ENCODE results near the gene SAMD11. TPM values are rescaled to one million over a fixed set of nuclear protein-coding genes. Genes with fewer than 3 reads are reported as not detected.
A peak's percentile ranks its signal among the peaks of the same experiment; 100 is the strongest.

Gene SAMD11
- total and polyA plus RNA-seq, 8 donors: 7.1 to 61.5 (median 28.0) TPM

DNA sequence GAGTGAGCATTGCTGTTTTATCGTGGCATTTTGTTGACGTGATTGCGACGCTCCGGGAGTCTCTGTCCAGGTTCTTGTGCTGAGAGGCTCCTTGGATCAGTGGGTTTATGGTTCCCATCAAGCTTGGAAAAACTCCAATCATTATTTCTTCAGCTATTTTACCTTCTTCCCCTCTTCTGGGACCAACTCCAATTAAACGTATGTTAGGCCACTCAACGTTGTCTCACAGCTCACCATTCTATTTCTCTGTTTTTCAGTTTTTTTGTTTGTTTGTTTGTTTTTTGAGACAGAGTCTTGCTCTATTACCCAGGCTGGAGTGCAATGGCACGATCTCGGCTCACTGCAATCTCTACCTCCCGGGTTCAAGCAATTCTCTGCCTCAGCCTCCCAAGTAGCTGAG lies 68.2 kb downstream of the SAMD11 start:
- TF ChIP-seq, protein P1, sequence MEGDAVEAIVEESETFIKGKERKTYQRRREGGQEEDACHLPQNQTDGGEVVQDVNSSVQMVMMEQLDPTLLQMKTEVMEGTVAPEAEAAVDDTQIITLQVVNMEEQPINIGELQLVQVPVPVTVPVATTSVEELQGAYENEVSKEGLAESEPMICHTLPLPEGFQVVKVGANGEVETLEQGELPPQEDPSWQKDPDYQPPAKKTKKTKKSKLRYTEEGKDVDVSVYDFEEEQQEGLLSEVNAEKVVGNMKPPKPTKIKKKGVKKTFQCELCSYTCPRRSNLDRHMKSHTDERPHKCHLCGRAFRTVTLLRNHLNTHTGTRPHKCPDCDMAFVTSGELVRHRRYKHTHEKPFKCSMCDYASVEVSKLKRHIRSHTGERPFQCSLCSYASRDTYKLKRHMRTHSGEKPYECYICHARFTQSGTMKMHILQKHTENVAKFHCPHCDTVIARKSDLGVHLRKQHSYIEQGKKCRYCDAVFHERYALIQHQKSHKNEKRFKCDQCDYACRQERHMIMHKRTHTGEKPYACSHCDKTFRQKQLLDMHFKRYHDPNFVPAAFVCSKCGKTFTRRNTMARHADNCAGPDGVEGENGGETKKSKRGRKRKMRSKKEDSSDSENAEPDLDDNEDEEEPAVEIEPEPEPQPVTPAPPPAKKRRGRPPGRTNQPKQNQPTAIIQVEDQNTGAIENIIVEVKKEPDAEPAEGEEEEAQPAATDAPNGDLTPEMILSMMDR (IDR thresholded peaks at IDR 0.05): no peak
- Histone ChIP-seq H3K27me3 (peaks cover 0 to 49% of the 10 kb centered on the region in 2 donors), H3K4me3 (no peak overlapping the region), H3K27ac (no peak overlapping the region), H3K9me3 (peaks cover 0 to 9% of the 10 kb centered on the region in 2 donors), H3K4me1 (no peaks in the 10 kb centered on the region), H3K36me3 (no peaks in the 10 kb centered on the region)
- ATAC-seq (no peak), DNase-seq (no peak)
- intact Hi-C loops (cut with DNase I): no loop called here

DNA sequence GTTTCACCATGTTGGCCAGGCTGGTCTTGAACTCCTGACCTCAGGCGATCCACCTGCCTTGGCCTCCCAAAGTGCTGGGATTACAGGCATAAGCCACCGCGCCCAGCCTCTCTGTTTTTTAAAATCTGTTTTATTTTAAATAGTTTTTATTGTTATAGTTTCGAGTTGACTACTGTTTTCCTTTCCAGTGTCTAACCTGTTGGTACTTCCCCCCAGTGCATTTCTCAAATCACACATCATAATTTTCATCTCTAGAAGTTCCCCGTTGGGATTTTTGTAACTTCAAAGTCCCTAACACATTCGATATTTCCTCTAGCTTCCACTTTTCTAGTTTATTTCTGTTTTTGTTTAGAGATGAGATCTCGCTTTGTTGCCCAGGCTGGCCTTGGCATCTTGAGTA lies 68.6 kb downstream of the SAMD11 start:
- peaks cover 0 to 53% of the 10 kb centered on the region in 2 donors for H3K27me3 ChIP-seq
- H3K9me3 ChIP-seq: peaks cover 0 to 9% of the 10 kb centered on the region in 2 donors
- intact Hi-C loops (cut with DNase I): no loop called here
- H3K4me1 ChIP-seq: no peaks in the 10 kb centered on the region
- DNase-seq (no peak), ATAC-seq (no peak)
- TF ChIP-seq, protein P1 (IDR thresholded peaks at IDR 0.05): no peak
- H3K4me3 ChIP-seq: no peak overlapping the region
- H3K36me3 ChIP-seq: no peaks in the 10 kb centered on the region
- H3K27ac ChIP-seq: no peak overlapping the region

DNA sequence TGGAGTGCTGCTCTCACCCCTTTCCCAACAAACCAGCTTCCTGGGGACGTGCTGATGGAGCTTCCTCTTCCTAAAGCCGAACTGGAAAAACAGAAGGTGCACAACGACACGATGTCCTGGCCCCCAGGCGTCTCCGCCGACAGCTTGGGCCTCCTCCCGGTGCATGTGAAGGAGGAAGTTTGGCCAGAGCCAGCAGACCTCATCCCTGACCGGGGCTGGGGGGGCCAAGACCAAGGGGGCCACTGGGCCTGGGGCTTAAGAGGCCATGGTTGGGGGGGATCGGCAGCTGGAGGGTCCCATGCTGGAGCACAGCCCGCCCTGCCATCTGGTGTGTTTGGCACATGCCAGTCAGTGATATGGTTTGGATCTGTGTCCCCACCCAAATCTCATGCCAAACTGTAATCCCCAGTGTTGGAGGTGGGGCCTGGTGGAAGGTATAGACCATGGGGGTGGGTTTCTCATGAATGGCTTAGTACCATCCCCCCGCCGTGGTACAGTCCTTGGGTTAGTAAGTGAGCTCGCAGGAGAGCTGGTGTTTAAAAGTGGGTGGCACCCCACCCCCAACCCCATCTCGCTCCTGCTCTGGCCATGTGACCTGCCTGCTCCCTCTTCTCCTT lies 69.8 kb downstream of the SAMD11 start:
- H3K36me3 ChIP-seq: no peaks in the 10 kb centered on the region
- DNase-seq (peak in 1 of 4 donors; percentile 54), ATAC-seq (no peak)
- intact Hi-C loops (cut with DNase I): no loop called here
- peaks cover 0 to 5% of the 10 kb centered on the region in 2 donors for H3K4me1 ChIP-seq
- peaks cover 0 to 9% of the 10 kb centered on the region in 2 donors for H3K9me3 ChIP-seq
- TF ChIP-seq, protein P1 (IDR thresholded peaks at IDR 0.05): no peak
- H3K4me3 ChIP-seq: no peak overlapping the region
- peaks cover 6 to 65% of the 10 kb centered on the region in 2 donors for H3K27me3 ChIP-seq
- H3K27ac ChIP-seq: no peak overlapping the region

Other genes with a start within 250 kb of the SAMD11 start
- gene OR4F16, start 237.3 kb upstream of the SAMD11 start, total RNA-seq: not detected
- under 1 TPM in 1 of 6 donors, not detected in 5; 0.18 TPM for gene OR4F16, start 237.3 kb upstream of the SAMD11 start, polyA plus RNA-seq (ENCODE audit: insufficient read length in 6 of 6)
- 10 to 100 TPM; 44.9 to 76.8 TPM for gene NOC2L, start 35.3 kb downstream of the SAMD11 start, total RNA-seq
- gene NOC2L, start 35.3 kb downstream of the SAMD11 start, polyA plus RNA-seq (ENCODE audit: insufficient read length in 6 of 6): 10 to 100 TPM; 49.3 to 63.0 (median 55.2) TPM
- 10 to 100 TPM; 11.8 to 17.9 TPM for gene KLHL17, start 36.7 kb downstream of the SAMD11 start, total RNA-seq
- 10 to 100 TPM in 4 of 6 donors, 1 to 10 TPM in 2; 8.3 to 16.8 (median 11.2) TPM for gene KLHL17, start 36.7 kb downstream of the SAMD11 start, polyA plus RNA-seq (ENCODE audit: insufficient read length in 6 of 6)
- gene PLEKHN1, start 42.6 kb downstream of the SAMD11 start, total RNA-seq: 1 to 10 TPM; 3.8 to 5.1 TPM
- 1 to 10 TPM in 1 of 6 donors, under 1 TPM in 5; 0.11 to 1.1 (median 0.49) TPM for gene PLEKHN1, start 42.6 kb downstream of the SAMD11 start, polyA plus RNA-seq (ENCODE audit: insufficient read length in 6 of 6)
- not detected for gene PERM1, start 58.2 kb downstream of the SAMD11 start, total RNA-seq
- gene PERM1, start 58.2 kb downstream of the SAMD11 start, polyA plus RNA-seq (ENCODE audit: insufficient read length in 6 of 6): under 1 TPM in 4 of 6 donors, not detected in 2; 0.27 to 0.45 (median 0.36) TPM
- gene HES4, start 76.2 kb downstream of the SAMD11 start, total RNA-seq: 10 to 100 TPM; 25.6 to 37.5 TPM
- gene HES4, start 76.2 kb downstream of the SAMD11 start, polyA plus RNA-seq (ENCODE audit: insufficient read length in 6 of 6): 10 to 100 TPM in 2 of 6 donors, 1 to 10 TPM in 4; 4.4 to 11.7 (median 8.7) TPM
- gene ISG15, start 89.6 kb downstream of the SAMD11 start, total RNA-seq: 10 to 100 TPM; 75.4 to 90.0 TPM
- gene ISG15, start 89.6 kb downstream of the SAMD11 start, polyA plus RNA-seq (ENCODE audit: insufficient read length in 6 of 6): 10 to 100 TPM in 5 of 6 donors, 1 to 10 TPM in 1; 8.3 to 18.5 (median 13.4) TPM
- gene AGRN, start 96.2 kb downstream of the SAMD11 start, total RNA-seq: 100 to 1,000 TPM in 1 of 2 donors, 10 to 100 TPM in 1; 96.8 to 208 TPM
- gene AGRN, start 96.2 kb downstream of the SAMD11 start, polyA plus RNA-seq (ENCODE audit: insufficient read length in 6 of 6): 100 to 1,000 TPM; 125 to 194 (median 149) TPM
- gene RNF223, start 150.4 kb downstream of the SAMD11 start, total RNA-seq: 1 to 10 TPM; 1.2 to 1.7 TPM
- under 1 TPM; 0.13 to 0.31 (median 0.16) TPM for gene RNF223, start 150.4 kb downstream of the SAMD11 start, polyA plus RNA-seq (ENCODE audit: insufficient read length in 6 of 6)
- gene C1orf159, start 192.2 kb downstream of the SAMD11 start, total RNA-seq: 10 to 100 TPM in 1 of 2 donors, 1 to 10 TPM in 1; 8.0 to 14.0 TPM
- 10 to 100 TPM in 3 of 6 donors, 1 to 10 TPM in 3; 7.7 to 16.0 (median 10.1) TPM for gene C1orf159, start 192.2 kb downstream of the SAMD11 start, polyA plus RNA-seq (ENCODE audit: insufficient read length in 6 of 6)
- 1 to 10 TPM in 1 of 2 donors, under 1 TPM in 1; 0.17 to 4.6 TPM for gene TTLL10, start 250.0 kb downstream of the SAMD11 start, total RNA-seq
- gene TTLL10, start 250.0 kb downstream of the SAMD11 start, polyA plus RNA-seq (ENCODE audit: insufficient read length in 6 of 6): 1 to 10 TPM in 5 of 6 donors, under 1 TPM in 1; 0.63 to 3.0 (median 1.7) TPM

Measured in left lung (tissue), 10 donors.